ENCODE results near the gene ARSG.

- no peak for TF ChIP-seq ZFX (IDR thresholded peaks at IDR 0.05)
- TF ChIP-seq, protein P1, sequence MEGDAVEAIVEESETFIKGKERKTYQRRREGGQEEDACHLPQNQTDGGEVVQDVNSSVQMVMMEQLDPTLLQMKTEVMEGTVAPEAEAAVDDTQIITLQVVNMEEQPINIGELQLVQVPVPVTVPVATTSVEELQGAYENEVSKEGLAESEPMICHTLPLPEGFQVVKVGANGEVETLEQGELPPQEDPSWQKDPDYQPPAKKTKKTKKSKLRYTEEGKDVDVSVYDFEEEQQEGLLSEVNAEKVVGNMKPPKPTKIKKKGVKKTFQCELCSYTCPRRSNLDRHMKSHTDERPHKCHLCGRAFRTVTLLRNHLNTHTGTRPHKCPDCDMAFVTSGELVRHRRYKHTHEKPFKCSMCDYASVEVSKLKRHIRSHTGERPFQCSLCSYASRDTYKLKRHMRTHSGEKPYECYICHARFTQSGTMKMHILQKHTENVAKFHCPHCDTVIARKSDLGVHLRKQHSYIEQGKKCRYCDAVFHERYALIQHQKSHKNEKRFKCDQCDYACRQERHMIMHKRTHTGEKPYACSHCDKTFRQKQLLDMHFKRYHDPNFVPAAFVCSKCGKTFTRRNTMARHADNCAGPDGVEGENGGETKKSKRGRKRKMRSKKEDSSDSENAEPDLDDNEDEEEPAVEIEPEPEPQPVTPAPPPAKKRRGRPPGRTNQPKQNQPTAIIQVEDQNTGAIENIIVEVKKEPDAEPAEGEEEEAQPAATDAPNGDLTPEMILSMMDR (conservative IDR thresholded peaks at IDR 0.05), result no peak
These were observed 56.1 kb downstream of the ARSG start for GRCh38 chr17:68347380-68347779.

Measured in C4-2B (cell line).